ENCODE data around the gene NR1I2. TPM values are rescaled to one million over a fixed set of nuclear protein-coding genes. Genes with fewer than 3 reads are reported as not detected.

Gene NR1I2
- total RNA-seq, 1 experiment from 2014 or later: not detected

- DNase-seq (ENCODE audit: low spot score): peak; percentile 18
Measured at GRCh38 chr3:119819806-119820205, 37.9 kb downstream of the NR1I2 start.

GRCh38 chr3:119825820-119826219 is 43.9 kb downstream of the NR1I2 start:
- no peak for DNase-seq (ENCODE audit: low spot score)

- no peak for DNase-seq (ENCODE audit: low spot score)
Measured at GRCh38 chr3:119826711-119827608, 45.1 kb downstream of the NR1I2 start.

- no peak for DNase-seq (ENCODE audit: low spot score)
Measured at GRCh38 chr3:119829420-119829819, 47.5 kb downstream of the NR1I2 start.

- peak; percentile 12 for DNase-seq (ENCODE audit: low spot score)
Measured at GRCh38 chr3:119831022-119831421, 49.1 kb downstream of the NR1I2 start.

GRCh38 chr3:119831941-119832371 is 50.1 kb downstream of the NR1I2 start:
- DNase-seq (ENCODE audit: low spot score): peak; percentile 16

GRCh38 chr3:119834754-119835370 is 53.0 kb downstream of the NR1I2 start:
- DNase-seq (ENCODE audit: low spot score): no peak

GRCh38 chr3:119835556-119835955 is 53.7 kb downstream of the NR1I2 start:
- DNase-seq (ENCODE audit: low spot score): no peak

- no peak for DNase-seq (ENCODE audit: low spot score)
Measured at GRCh38 chr3:119841808-119842471, 60.0 kb downstream of the NR1I2 start.

GRCh38 chr3:119849126-119849525 is 67.2 kb downstream of the NR1I2 start:
- DNase-seq (ENCODE audit: low spot score): no peak

- no peak for DNase-seq (ENCODE audit: low spot score)
Measured at GRCh38 chr3:119856695-119857094, 74.8 kb downstream of the NR1I2 start.

GRCh38 chr3:119858957-119859356 is 77.1 kb downstream of the NR1I2 start:
- no peak for DNase-seq (ENCODE audit: low spot score)

- DNase-seq (ENCODE audit: low spot score): no peak
Measured at GRCh38 chr3:119859728-119860127, 77.8 kb downstream of the NR1I2 start.

- DNase-seq (ENCODE audit: low spot score): no peak
Measured at GRCh38 chr3:119861681-119862080, 79.8 kb downstream of the NR1I2 start.

- DNase-seq (ENCODE audit: low spot score): no peak
Measured at GRCh38 chr3:119862616-119863015, 80.7 kb downstream of the NR1I2 start.

GRCh38 chr3:119864476-119864875 is 82.6 kb downstream of the NR1I2 start:
- no peak for DNase-seq (ENCODE audit: low spot score)

Other genes starting within 250 kb of the NR1I2 start
- not detected in 2 replicates for gene CD80, start 222.5 kb upstream of the NR1I2 start, total RNA-seq (2014; rRNA removed; shearing (Covaris generic))
- gene ADPRH, start 202.6 kb upstream of the NR1I2 start, total RNA-seq (2014; rRNA removed; shearing (Covaris generic)): 0.21 TPM in 1 of 2 replicates, not detected in the other
- gene PLA1A, start 184.2 kb upstream of the NR1I2 start, total RNA-seq (2014; rRNA removed; shearing (Covaris generic)): not detected in 2 replicates
- not detected in 2 replicates for gene POPDC2, start 121.5 kb upstream of the NR1I2 start, total RNA-seq (2014; rRNA removed; shearing (Covaris generic))
- 46.2 and 58.3 TPM in 2 replicates for gene COX17, start 104.7 kb upstream of the NR1I2 start, total RNA-seq (2014; rRNA removed; shearing (Covaris generic))
- gene CFAP91, start 79.1 kb upstream of the NR1I2 start, total RNA-seq (2014; rRNA removed; shearing (Covaris generic)): 1.8 and 2.2 TPM in 2 replicates